ENCODE measurements around the gene INSIG2.

INSIG2 gene

DNA sequence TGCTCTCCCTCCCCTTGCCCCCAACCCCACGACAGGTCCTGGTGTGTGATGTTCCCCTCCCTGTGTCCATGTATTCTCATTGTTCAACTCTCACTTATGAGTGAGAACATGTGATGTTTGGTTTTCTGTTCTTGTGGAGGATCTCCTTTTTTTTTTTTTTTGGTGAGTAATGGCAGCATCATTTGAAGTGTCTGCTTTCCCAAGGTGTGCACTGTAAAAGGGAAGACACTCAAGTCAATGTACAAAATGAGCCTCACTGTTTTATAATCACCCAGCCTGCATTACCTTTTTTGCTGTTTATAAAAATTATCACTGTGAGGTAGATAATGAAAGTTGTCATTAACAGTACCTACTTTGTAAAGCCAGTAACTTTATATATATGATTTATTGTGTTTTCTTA, 56.9 kb downstream of the INSIG2 start:
- H3K4me3 ChIP-seq (replicated peaks; ENCODE audit: low read depth, low read length), result no peak overlapping the region
- TF ChIP-seq, protein P1, sequence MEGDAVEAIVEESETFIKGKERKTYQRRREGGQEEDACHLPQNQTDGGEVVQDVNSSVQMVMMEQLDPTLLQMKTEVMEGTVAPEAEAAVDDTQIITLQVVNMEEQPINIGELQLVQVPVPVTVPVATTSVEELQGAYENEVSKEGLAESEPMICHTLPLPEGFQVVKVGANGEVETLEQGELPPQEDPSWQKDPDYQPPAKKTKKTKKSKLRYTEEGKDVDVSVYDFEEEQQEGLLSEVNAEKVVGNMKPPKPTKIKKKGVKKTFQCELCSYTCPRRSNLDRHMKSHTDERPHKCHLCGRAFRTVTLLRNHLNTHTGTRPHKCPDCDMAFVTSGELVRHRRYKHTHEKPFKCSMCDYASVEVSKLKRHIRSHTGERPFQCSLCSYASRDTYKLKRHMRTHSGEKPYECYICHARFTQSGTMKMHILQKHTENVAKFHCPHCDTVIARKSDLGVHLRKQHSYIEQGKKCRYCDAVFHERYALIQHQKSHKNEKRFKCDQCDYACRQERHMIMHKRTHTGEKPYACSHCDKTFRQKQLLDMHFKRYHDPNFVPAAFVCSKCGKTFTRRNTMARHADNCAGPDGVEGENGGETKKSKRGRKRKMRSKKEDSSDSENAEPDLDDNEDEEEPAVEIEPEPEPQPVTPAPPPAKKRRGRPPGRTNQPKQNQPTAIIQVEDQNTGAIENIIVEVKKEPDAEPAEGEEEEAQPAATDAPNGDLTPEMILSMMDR (IDR thresholded peaks at IDR 0.05; ENCODE audit: low read length, missing control alignments), result no peak

GRCh38 chr2:118145806-118146205, 57.5 kb downstream of the INSIG2 start:
- TF ChIP-seq, protein P1 (IDR thresholded peaks at IDR 0.05; ENCODE audit: low read length, missing control alignments), result no peak
- no peak overlapping the region for H3K4me3 ChIP-seq (replicated peaks; ENCODE audit: low read depth, low read length)
- DNase-seq (ENCODE audit: low read depth), result no peak

More for the DNA sequence above, 56.9 kb downstream of the INSIG2 start:
- no peak for DNase-seq (ENCODE audit: low read depth)

- H3K4me3 ChIP-seq (replicated peaks; ENCODE audit: low read depth, low read length), result no peak overlapping the region
- DNase-seq (ENCODE audit: low read depth), result no peak
- TF ChIP-seq, protein P1 (IDR thresholded peaks at IDR 0.05; ENCODE audit: low read length, missing control alignments), result no peak
Measured at GRCh38 chr2:118146315-118147283, 58.3 kb downstream of the INSIG2 start.

- no peak overlapping the region for H3K4me3 ChIP-seq (replicated peaks; ENCODE audit: low read depth, low read length)
- no peak for DNase-seq (ENCODE audit: low read depth)
- TF ChIP-seq, protein P1 (IDR thresholded peaks at IDR 0.05; ENCODE audit: low read length, missing control alignments), result no peak
Measured at GRCh38 chr2:118148133-118148532, 59.9 kb downstream of the INSIG2 start.

GRCh38 chr2:118148809-118149208, 60.5 kb downstream of the INSIG2 start:
- no peak overlapping the region for H3K4me3 ChIP-seq (replicated peaks; ENCODE audit: low read depth, low read length)
- DNase-seq (ENCODE audit: low read depth), result peak; percentile 1
- TF ChIP-seq, protein P1 (IDR thresholded peaks at IDR 0.05; ENCODE audit: low read length, missing control alignments), result no peak

GRCh38 chr2:118150294-118150693, 62.0 kb downstream of the INSIG2 start:
- H3K4me3 ChIP-seq (replicated peaks; ENCODE audit: low read depth, low read length), result no peak overlapping the region
- TF ChIP-seq, protein P1 (IDR thresholded peaks at IDR 0.05; ENCODE audit: low read length, missing control alignments), result no peak
- DNase-seq (ENCODE audit: low read depth), result no peak

All from fibroblast of pulmonary artery (primary cell).